Measurements from ENCODE around the gene CHD5.

Gene CHD5

DNA sequence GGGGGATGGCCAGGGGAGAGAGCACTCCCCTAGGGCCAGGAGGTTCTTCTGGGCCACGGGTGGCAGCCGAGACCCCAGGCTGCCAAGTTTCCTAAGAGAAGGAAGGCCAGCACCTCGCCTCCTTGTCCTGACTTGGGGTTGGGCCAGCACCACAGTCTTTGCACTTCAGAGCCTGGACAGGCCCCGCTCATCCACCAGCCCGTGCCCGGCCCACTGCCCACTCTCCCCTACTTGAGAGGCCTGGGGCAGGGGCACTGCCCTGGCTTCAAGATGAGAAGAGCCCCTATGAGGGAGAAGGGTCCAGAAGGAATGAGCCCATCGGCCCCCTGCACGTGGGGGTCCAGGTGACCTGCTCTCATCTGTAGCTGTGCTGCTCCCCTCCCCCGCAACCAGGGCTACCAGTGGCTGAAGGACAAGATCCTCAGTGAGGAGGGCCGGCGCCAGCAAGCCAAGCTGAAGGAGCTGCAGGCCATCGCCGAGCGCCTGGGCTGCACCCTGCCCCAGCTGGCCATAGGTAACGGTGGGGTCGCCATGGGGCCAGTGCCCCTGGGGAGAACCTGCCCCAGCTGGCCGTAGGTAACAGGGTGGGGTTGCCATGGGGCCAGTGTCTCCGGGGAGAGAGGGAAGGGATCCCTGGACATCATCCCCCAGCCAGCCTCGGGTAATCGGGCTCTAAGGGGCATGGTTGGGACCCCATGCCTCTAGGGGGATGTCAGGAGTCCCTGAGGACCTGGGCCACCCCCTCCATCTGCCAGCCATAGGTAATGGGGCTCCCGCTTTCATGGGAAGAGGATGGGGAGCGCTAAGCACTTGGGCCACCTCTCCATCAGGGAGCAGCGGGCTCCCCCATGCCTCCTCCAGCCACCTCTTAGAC, 83.6 kb downstream of the CHD5 start:
- DNase-seq, result no peak

DNA sequence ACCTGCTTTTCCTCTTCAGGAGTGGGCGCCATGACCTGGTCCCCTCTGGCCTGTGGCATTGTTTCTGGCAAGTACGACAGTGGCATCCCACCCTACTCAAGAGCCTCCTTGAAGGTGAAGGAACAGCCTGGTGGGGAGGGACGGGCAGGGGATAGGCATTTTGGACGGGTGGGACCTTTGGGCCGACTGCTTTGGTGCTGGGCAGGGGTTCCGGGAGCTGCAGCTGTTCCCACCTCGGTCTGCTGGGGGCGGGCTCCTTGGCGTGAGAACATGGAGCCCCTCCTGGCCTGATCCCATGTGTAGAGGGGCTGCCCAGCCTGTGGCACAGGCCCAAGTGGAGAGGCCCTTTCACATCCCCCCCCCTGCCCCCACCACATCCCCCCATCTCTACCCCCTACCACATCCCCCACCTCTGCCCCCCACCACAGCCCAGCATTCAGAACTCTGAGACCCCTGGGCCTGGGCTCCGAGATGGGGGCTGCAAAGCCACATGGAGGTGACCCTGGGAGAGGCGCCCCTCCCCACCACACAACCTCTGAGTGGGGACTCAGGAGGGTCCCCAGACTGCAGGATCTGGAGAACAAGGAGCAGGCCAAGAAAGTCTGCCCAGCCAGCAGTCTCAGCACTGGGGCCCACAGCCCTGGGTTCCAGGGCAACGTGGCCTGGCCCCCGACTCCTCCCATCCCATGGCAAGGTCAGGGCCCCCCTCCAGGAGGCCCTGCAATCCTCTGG, 84.4 kb downstream of the CHD5 start:
- DNase-seq, result no peak

DNA sequence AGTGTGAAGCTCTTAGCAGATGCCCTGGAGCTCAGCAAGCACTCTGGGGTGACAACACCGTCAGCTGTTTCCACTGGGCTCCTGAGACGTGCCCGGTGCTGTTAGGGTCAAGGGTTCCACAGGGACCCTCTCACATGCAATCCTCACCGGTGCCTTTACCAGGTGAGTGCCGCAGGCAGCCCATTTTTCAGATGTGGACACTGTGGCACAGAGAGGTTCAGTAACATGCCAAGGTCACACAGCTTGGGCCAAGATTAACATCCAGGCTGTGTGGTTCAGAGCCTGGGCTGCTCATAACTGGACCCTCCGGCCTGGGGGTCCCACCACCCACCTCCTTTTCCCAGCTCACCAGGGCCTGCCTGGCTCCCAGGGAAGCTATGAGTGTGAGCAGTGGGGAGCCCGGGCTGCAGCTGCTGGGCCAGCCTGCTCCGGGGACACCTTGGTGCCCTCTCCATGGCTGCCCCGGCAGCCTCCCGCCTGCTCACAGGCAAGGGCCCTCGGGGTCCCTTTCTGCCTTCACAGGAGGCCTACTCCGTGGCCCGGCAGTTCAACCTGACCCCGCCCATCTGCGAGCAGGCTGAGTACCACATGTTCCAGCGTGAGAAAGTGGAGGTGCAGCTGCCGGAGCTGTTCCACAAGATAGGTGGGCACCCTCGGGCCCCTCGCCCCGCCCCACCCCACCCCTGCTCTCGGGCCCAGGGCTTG, 85.2 kb downstream of the CHD5 start:
- DNase-seq, result no peak

DNA sequence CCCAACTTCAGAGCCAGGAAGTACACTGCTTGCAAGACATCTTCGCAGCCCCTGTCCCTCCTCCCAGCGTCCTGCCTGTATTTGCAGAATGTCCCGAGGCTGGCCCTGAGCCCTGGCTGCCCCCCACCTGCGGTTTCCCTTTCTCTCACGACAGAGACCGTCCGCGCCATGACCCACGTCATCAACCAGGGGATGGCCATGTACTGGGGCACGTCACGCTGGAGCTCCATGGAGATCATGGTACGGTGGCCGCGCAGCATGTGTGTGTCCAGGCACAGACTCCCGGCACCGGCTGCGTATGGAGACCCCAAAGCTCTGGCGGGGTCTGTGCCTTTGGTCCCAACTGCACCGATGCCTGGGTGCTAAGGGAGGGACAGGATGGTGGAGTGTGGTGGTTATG, 85.9 kb downstream of the CHD5 start:
- DNase-seq, result no peak

DNA sequence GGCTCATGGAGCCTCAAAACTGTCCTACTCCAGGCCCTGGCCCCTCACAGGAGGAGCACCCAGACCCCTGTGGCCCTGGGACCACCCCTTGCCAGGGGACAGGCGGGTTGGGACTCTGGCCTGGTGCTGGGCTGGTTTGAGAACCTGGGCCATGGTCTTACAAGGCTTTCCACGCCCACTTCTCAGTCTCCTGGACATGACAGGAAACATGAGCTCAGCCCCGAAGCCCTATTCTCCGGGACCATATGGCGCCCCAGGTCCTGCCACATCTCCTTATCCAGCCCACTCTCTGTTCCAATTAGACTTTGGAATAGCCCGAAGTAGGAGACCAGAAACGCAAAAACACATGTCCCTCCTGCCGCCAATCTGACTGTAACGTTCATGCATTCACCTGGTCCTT, 86.5 kb downstream of the CHD5 start:
- no peak for DNase-seq

DNA sequence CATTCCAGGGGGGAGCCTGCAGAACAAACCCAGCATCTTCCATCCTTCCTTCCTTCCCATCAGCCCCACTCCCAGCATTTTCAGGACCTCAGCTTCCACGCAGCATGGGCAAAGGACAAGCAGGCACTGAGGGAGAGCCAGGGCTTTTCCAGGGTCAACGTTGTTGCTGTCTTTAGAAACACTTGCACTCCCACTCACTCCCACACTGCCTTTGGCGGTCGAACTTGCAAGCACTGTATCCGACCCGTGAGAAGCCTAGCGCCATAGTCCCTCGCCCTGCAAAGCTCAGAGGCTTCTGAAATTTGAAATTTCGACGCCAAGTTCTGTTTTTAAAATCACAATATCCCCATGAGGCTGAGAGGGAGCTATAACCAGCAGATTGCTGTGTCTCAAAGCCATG, 87.0 kb downstream of the CHD5 start:
- DNase-seq, result no peak

DNA sequence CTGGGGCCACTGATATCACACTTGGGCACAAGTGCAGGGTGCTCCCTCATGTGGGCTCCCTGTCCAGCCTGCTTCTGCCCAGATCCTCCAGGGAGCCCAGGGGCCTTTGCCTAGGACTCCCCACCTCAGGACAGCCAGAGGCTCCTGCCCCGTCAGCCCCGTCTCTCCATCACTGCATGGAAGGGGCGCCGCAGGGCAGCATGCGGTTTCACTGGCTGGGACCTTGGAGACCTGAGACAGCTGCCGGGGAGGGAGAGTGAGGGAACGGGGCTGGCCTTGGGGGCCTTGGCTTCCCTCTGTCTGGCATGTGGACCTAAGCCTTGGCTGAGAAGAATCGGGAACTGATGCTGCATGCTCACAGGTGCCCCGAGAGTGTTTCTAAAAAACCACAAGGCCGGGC, 87.9 kb downstream of the CHD5 start:
- DNase-seq, result no peak

DNA sequence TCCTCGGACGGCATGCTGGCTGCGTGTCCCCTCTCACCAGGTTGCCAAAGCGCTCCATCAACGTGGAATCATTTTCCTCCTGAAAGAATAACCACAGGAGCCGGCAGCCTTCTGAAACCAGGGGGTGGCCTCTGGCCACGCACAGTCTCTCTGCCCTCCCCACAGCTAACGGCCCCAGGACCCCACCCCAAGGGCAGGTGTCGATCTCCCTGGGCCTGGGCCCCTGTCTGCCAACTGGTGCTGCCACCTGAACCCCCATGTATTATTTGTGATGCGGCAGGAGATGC, 88.4 kb downstream of the CHD5 start:
- DNase-seq, result no peak

DNA sequence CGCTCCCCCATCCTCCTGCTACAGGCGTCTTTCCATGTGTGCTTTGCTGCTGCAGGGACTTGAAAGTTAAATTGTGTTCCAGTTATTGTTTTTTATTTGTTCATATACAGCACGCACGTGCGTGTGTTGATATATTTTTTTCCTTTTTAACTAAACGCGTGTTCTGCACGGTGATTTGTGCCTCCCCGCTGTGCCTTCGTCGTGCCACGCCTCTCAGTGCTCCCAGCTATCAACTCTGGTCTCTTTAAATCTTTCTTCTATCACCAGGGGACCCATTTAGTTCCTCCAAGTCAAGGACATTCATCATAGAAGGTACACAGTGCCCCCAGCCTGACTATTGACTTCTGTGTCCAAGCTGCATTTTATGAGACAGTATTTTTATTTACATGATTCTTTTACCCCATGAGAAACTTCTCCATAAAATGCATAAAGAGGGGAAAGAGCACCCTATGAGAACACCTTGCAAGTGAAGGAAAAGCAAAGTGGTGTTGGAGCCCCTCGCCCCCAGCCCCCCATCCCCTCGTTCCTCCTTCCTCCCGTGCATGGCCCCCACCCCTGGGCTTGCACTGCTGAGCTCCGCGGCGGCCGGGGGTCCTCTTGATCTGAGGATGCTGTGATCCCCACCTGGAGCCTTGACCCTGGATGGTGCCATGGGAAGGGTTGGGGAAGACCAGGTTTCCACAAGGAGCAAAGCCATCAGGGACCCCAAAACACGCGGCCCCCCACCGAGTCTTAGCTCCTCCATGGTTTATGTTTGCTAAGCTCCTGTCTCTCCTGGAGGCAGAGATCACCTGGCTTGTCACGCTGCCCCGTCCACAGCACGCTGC, 88.9 kb downstream of the CHD5 start:
- DNase-seq, result no peak

DNA sequence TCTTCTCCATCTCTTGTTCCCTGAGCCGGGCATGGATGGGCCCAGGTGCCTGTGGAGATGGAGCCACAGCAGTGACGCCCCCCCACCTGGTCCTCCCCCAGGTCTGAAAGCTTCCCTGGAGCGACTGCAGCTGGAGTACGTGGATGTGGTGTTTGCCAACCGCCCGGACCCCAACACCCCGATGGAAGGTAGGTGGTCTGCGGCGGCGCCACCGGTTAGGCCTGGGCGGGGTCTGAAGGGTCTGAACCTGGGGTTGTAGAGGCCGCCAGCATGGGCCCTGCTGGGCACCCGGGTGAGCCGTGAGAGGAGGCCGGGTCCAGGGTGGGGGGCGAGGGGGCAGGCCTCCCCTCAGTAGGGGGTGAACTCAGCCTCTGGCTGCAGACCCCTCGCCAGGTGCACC, 89.8 kb downstream of the CHD5 start:
- no peak for DNase-seq

DNA sequence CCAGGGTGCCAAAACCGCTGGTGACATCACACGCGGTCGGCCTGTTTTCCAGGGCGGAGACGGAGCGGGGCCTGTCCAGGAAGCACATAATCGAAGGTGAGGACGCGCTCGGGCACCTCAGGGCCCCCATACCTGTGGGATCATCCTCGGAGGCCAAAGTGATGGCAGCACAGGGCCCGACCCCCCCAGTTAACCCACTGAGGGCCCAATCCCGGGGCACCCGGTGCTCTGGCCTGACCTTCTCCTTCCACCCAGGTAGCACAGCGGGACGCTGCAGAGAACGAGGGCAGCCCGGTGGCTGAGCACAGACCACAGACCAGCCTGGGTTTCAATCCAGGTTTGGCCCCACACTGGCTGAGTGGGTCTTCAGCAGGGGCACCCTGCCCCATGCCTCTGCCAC, 91.2 kb downstream of the CHD5 start:
- no peak for DNase-seq

DNA sequence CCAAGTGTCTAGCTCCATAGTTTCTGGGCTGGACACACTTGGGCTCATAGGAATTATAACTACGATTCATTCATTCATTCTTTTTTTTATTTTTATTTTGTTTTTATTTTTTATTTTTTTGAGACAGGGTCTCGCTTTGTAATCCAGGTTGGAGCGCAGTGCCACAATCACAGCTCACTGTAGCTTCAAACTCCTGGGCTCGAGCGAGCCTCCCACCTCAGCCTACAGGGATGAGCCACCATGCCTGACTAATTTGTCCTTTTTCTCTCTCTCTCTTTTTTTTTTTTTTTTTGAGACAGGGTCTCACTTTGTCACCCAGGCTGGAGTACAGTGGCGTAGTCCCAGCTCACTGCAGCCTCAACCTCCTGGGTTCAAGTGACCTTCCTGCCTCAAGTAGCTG, 92.2 kb downstream of the CHD5 start:
- DNase-seq, result no peak

DNA sequence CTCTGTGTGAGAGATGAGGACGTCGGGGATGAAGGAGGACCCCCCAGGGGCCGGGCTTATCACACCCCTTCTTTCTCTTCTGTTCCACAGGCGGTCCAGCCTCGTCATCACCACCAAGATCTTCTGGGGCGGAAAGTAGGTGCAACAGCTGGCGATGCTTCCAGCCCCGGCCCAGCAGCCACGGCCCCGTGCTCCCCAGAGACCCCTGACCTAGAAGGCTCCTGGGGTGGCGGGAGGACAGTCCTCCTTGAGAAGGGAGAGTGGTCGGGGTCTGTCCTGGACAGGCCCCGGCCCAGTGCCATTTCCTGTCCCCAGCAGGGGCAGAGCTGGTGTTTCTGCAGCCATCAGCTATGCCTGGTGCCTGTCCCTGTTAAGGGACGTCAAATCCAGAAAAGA, 92.7 kb downstream of the CHD5 start:
- no peak for DNase-seq

DNA sequence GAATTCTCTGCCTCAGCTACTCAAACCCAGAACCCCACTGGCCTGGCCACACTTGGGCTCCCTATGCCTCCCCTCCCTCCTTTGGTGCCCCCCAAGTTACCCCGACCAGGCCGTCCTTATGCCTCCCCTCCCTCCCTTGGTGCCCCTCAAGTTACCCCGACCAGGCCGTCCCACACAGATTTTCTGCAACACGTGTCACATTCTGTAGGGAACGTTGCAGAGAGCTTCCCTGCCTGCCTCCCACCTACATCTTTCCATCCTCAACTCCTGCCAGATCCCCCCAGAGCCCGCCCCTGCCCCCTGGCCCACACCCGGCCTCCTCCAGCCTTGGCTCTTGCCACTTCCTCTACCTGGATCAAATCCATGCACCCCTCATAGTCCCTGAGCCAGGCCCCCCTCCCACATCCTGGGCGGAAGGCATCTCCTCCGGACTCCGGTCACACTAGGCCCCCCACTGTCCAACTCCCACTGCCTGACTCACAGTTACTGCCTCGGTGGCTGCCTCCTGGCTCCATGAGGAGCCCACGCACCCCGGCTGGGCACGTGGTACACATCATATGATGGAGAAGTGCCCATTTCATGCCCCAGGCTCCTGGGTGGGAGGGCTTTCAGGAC, 93.3 kb downstream of the CHD5 start:
- DNase-seq, result no peak

DNA sequence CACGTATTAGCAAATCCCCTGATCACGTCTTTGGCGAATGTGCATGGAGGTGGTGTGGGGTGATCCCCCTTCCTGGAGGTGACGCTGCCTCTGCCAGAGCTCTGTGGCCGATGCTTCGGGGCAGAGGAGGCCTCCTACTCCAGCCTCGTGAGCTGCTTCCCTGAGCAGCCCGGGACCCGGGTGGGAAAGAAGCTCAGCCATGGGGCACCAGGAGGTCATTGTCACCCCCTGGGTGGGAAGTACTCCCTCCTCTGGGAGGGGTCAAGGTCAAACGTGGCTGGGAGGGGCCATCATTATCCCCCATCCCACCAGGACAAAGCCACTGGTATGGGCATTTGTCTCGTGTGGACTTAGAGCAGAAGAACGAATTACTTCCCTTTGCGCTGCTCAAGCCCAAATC, 93.8 kb downstream of the CHD5 start:
- no peak for DNase-seq

DNA sequence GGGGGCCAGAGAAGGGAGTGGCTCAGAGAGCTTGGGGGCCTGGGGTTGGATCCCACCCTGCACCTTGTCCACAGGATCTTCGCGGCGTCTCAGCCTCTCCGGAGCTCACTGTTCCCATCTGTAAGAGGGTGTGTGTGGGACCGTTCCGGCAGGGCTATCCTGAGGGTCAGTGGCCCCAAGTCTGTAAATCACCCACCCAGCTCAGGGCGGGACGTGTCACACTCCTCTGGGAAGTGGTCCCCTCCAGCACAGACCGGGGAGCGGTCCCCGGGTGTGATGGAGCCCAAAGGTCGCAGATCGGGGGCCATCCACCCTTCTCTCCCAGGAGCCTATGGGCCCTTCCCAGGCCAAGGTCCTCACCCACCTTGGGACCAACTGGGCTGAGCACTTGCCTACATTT, 94.5 kb downstream of the CHD5 start:
- DNase-seq, result no peak

DNA sequence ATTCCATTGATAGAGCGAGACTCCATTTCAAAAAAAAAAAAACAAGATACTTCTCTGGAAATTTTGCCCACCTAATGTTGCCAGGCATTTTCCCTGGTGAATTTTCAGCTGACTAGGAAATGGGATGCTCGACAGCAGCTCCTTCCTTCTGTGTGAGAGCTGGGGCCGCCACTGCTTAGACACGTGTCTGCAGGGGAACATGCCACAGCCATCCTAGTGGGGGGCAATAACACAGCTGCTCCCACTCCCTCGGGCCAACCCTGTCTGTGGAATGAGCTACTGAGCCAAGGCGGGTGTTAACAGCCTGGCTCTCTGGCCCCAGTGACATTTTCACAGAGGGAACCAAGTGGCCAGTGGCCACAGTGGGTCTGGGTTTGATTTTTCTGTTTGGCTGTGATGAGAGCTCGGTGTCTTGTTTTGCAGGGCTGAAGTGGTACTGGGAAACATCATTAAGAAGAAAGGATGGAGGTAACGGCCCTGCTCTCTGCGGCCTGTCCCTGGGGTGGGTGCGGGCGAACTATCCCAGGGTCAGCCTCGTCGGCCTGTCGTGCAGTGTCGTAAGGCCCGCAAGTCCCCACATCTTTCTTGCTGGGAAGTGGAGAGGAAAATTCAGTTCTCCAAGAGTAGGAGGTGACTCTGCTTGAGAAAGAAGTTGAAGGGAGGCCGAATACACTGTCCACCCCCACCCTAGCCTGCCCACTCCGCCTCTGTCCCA, 95.2 kb downstream of the CHD5 start:
- DNase-seq, result no peak

DNA sequence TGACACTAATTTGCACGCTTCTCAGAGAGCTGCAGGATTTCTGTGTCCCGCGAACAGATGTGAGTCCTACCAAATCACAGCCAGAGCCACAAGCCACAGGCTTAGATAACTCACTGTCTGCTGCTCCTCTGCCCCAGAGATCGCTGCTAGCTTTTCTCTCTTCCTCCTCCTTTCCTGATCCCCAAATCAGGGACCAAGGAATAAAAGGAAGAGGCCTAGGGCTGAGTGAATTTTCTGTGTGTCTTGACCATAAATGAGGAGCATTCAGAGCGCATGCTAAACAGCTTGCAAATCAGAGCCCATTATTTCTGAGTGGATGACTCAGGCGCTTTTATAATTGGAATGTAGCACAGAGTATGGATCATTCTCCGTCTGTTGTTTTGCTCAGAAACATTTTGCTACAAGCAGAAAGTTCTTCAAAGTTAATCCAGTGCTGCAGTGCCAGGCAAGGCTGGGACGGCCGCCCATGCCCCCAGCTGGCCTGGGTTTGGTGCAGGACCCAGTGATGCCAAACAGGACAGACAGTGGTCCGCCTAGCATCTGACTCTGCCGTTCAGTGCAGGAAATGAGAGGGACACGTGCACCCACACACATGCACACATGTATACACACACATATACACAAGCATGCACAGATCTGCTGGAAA, 96.2 kb downstream of the CHD5 start:
- DNase-seq, result no peak

DNA sequence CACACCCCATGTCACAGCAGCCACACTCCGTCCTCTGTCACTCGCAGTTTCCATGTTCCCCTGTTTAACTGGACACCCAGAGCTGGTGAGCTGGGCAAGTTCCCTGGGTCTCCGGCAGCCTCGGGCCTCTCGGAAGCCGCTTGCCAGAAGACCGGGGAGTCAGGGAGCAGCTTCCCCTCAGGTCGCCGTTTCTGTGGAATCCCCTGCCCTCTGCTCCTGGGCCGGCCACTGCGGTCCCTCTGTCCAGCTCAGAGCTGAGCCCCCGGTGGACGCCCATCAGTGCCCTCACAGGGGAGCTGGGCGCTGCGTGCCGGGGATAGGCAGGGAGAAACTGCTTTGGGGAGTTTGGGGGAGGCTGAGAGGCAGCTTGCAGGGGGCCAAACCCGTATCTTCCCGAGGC, 96.7 kb downstream of the CHD5 start:
- no peak for DNase-seq

DNA sequence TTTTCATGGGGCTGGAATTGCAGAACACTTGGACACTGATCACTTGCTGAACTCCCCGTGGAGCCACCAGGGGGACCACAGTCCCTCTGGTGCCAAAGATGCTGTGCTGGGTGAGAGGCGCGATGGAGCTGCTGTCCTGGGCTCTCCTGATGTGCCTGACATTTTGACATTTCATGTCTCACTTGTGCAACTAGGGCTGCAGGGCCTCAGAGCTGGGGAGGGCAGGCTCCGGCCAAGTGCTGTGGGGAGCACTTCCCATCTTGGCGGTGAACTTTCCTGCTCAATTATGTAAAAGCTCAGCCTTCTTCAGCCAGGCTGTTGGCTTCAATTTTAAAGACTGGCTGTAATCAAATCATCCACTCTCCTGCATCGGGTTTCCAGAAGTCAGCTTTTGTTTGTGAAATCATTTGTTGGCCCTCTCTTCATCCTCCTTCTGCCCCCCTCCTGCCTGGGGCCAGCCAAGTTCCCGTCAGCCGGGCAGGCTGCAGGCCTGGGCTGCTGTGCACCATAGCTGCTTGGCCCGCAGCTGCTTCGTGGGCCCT, 97.6 kb downstream of the CHD5 start:
- no peak for DNase-seq

DNA sequence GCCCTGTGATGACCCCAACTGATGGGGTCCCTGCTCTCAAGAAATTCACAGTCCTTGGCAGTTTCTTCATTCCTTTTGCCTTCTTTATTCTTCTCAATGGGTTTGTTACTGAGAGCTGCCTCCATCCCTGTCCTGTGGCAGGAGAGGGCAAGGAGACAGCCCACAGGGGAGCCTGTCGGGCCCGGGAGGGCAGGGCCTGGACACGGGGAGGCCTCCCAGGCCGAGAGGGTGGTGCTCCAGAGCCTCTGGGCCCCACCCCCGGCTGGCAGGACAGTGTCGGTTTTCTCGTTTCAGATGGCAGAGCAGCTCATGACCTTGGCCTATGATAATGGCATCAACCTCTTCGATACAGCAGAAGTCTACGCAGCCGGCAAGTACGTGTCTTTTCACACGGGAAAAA, 98.2 kb downstream of the CHD5 start:
- no peak for DNase-seq

Measured in activated T-cell treated with anti-CD3 and anti-CD28 coated beads, Interleukin-2, amount 50 U/mL, for 48 hours (primary cell).